AG09309 (cell line): Measurements from ENCODE around the gene MON1A.

Source experiments
- DNase-seq: peaks from one replicate; pipeline ENCODE4 v3.0.0-alpha.2; 2010; ENCODE audit warnings: low read depth
- H3K4me3 ChIP-seq: 2 replicates; pipeline ENCODE4 v1.5.1; 2011; ENCODE audit warnings: mild to moderate bottlenecking, low read depth, low read length, moderate library complexity; ENCODE audit not compliant: control insufficient read depth
- CTCF ChIP-seq: IDR thresholded peaks from 2 replicates; pipeline ENCODE4 v1.5.1; 2011; ENCODE audit warnings: mild to moderate bottlenecking, low read depth, low read length, inconsistent platforms; ENCODE audit not compliant: insufficient read depth, control insufficient read depth; ENCODE audit errors: missing control alignments

Gene MON1A

GRCh38 chr3:49859576-49860305 is 69.9 kb downstream of the MON1A start:
- no peak overlapping the region for H3K4me3 ChIP-seq
- no peak for DNase-seq
- no peak for TF ChIP-seq CTCF
